ENCODE results near the gene NPTN. TPM values are rescaled to one million over a fixed set of nuclear protein-coding genes. Genes with fewer than 3 reads are reported as not detected.
"Not testable (repeated sequence)": the region's sequence is repeated elsewhere in the genome, so short reads cannot be mapped to it uniquely, and the experiment has no call there.

Gene NPTN
- polyA plus RNA-seq, 1 of the 3 experiments (the other 2 are of a cell fraction): 177 TPM

DNA sequence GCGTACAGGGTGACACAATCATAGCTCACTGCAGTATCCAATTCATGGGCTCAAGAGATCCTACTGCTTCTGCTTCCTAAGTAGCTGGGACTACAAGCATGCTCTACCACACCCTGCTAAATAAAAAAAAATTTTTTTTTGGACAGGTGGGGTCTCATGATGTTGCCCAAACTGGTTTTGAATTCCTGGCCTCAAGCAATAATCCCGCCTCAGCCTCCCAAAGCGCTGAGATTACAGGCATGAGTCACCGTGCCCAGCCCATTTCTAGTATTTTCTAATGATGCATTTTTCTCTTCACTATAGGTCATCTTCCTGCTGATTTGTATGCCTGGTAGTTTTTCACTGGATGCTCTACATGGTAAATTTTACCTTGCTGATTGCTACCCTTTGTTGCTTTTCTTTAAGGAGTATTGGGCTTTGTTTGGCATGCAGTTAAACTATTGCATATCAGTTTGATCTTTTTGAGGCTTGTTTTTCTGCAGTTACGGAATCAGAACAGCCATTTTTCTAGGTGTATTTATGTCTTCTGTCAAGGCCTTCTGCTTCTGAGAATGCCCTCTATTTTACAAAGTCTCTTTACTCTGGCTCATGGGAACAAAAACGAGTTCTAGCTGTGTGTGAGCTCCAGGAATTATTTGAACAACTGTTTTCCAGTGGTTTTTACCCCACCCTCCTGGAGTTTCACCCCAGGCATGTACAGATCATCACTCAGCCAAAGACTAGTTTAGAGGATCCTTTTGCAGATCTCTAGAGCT is 14.2 kb upstream of the NPTN start:
- Histone ChIP-seq H3K4me3 (ENCODE audit: low read depth in 2 of 2, low read length in 1 of 2) (no peak overlapping the region), H4K20me1 (ENCODE audit: insufficient read depth) (no peaks in the 10 kb centered on the region), H3K27ac (ENCODE audit: low read depth in 2 of 2, low read length in 1 of 2) (no peak overlapping the region), H3K79me2 (ENCODE audit: insufficient read depth) (no peaks in the 10 kb centered on the region), H3F3A (replicated peaks; ENCODE audit: insufficient read depth) (no peaks in the 10 kb centered on the region), H3K36me3 (replicated peaks in 1 of 2; ENCODE audit: control insufficient read depth in 1 of 2, insufficient read depth in 2 of 2, low read length in 1 of 2) (no peaks in the 10 kb centered on the region), H3K9me2 (no peaks in the 10 kb centered on the region), H3K9ac (no peak overlapping the region), H3K4me1 (ENCODE audit: control insufficient read depth in 1 of 2, insufficient read depth in 2 of 2, low read depth in 1 of 2, low read length in 1 of 2) (no peaks in the 10 kb centered on the region; a peak in 2 of 4 replicates), H3K9me3 (no peaks in the 10 kb centered on the region), H2AFZ (ENCODE audit: low read depth) (no peak overlapping the region), H3K4me2 (no peak overlapping the region), H3K27me3 (ENCODE audit: insufficient read depth) (no peaks in the 10 kb centered on the region)
- 66% methylated on average over 6 of the region's 6 CpGs for whole genome bisulfite sequencing (ENCODE audit: low lambda C conversion rate)
- no peak for TF ChIP-seq TCF12 (IDR thresholded peaks at IDR 0.05)
- TF ChIP-seq RAD21 (IDR thresholded peaks at IDR 0.05; ENCODE audit: low read length): no peak
- TF ChIP-seq TEAD4 (IDR thresholded peaks at IDR 0.05; ENCODE audit: borderline replicate concordance, insufficient read depth): no peak
- no peak for TF ChIP-seq POLR2AphosphoS5 (IDR thresholded peaks at IDR 0.05; ENCODE audit: low read depth, low read length)
- TF ChIP-seq JUND (IDR thresholded peaks at IDR 0.05): no peak
- TF ChIP-seq, protein P1, sequence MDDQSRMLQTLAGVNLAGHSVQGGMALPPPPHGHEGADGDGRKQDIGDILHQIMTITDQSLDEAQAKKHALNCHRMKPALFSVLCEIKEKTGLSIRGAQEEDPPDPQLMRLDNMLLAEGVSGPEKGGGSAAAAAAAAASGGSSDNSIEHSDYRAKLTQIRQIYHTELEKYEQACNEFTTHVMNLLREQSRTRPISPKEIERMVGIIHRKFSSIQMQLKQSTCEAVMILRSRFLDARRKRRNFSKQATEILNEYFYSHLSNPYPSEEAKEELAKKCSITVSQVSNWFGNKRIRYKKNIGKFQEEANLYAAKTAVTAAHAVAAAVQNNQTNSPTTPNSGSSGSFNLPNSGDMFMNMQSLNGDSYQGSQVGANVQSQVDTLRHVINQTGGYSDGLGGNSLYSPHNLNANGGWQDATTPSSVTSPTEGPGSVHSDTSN (IDR thresholded peaks at IDR 0.05): no peak
- TF ChIP-seq SMC3 (IDR thresholded peaks at IDR 0.05; ENCODE audit: low read depth, low read length): no peak
- no peak for TF ChIP-seq EZH2phosphoT487 (IDR thresholded peaks at IDR 0.05; ENCODE audit: borderline replicate concordance, low read depth)
- CTCF ChIA-PET: interaction anchor here (1.0 to 4.8 kb wide), 4 partner anchors 11 to 87 kb away, joined by 5 to 37 read pairs (median 12); no protein-coding TSS in a partner anchor
- POLR2A ChIA-PET: no interaction called here
- DNase-seq: no peak

- H3K9ac ChIP-seq; H3K9me2 ChIP-seq; H3K9me3 ChIP-seq; DNase-seq; H3K27ac ChIP-seq (ENCODE audit: low read depth in 2 of 2, low read length in 1 of 2); H3K36me3 ChIP-seq (replicated peaks in 1 of 2; ENCODE audit: control insufficient read depth in 1 of 2, insufficient read depth in 2 of 2, low read length in 1 of 2); H4K20me1 ChIP-seq (ENCODE audit: insufficient read depth); POLR2A ChIA-PET; H3K79me2 ChIP-seq (ENCODE audit: insufficient read depth); H3K4me3 ChIP-seq (ENCODE audit: low read depth in 2 of 2, low read length in 1 of 2); H2AFZ ChIP-seq (ENCODE audit: low read depth); H3K27me3 ChIP-seq (ENCODE audit: insufficient read depth); H3K4me2 ChIP-seq; H3K4me1 ChIP-seq (ENCODE audit: control insufficient read depth in 1 of 2, insufficient read depth in 2 of 2, low read depth in 1 of 2, low read length in 1 of 2): not testable (repeated sequence)
- CTCF ChIA-PET: interaction anchor here (0.7 to 6.6 kb wide), 3 partner anchors 38 to 79 kb away, joined by 5 to 40 read pairs (median 29); no protein-coding TSS in a partner anchor
- H3F3A ChIP-seq (replicated peaks; ENCODE audit: insufficient read depth): peaks cover 12% of the 10 kb centered on the region
- WGBS (ENCODE audit: low lambda C conversion rate): 33% methylated on average over 5 of the region's 5 CpGs
These were observed 6.3 kb upstream of the NPTN start for GRCh38 chr15:73639464-73639863.

DNA sequence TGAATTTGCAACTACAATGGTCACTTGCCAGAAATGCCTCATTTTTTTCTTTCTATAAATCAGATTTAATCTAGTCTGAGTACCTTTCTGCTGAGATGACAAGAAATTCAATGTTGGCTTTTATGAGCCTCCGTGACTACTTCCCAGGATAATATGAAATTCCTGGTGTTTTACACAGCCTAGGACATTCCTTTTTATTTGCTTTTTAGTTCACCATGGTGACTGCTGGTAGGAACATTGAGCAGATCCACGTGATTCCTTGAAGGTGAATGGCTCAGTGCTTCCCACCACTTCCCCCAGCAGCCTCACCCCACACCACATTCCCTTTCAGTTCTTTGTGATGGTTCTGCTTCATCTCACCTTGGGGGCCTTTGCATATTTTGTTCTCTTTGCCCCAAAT is 4.3 kb upstream of the NPTN start:
- Histone ChIP-seq H3K9ac (no peak overlapping the region), H3K79me2 (ENCODE audit: insufficient read depth) (peaks cover 4% of the 10 kb centered on the region), H3F3A (replicated peaks; ENCODE audit: insufficient read depth) (peaks cover 18% of the 10 kb centered on the region), H3K4me1 (ENCODE audit: control insufficient read depth in 1 of 2, insufficient read depth in 2 of 2, low read depth in 1 of 2, low read length in 1 of 2) (peaks cover 6% of the 10 kb centered on the region in 2 experiments), H3K27ac (ENCODE audit: low read depth in 2 of 2, low read length in 1 of 2) (0 out of 4 replicates have a peak overlapping the region, but pooled peaks of 1 of the 2 experiments have one; percentile 11), H3K4me3 (ENCODE audit: low read depth in 2 of 2, low read length in 1 of 2) (no peak overlapping the region), H3K36me3 (replicated peaks in 1 of 2; ENCODE audit: control insufficient read depth in 1 of 2, insufficient read depth in 2 of 2, low read length in 1 of 2) (no peaks in the 10 kb centered on the region), H4K20me1 (ENCODE audit: insufficient read depth) (no peaks in the 10 kb centered on the region), H2AFZ (ENCODE audit: low read depth) (no peak overlapping the region), H3K9me3 (no peaks in the 10 kb centered on the region), H3K27me3 (ENCODE audit: insufficient read depth) (no peaks in the 10 kb centered on the region), H3K9me2 (no peaks in the 10 kb centered on the region), H3K4me2 (0 out of 2 replicates have a peak overlapping the region, but pooled peaks have one; percentile 5)
- ChIA-PET CTCF (interaction anchor here (0.8 to 9.5 kb wide), 43 partner anchors 9 to 353 kb away, joined by 3 to 256 read pairs (median 11); partner anchors contain the start of gene CD276), POLR2A (no interaction called here)
- DNase-seq: no peak
- WGBS (ENCODE audit: low lambda C conversion rate): 30% methylated on average over 2 of the region's 2 CpGs
- TF ChIP-seq RCOR1 (IDR thresholded peaks at IDR 0.05; ENCODE audit: low read length) (no peak), ELF1 (IDR thresholded peaks at IDR 0.05) (no peak), POLR2AphosphoS5 (IDR thresholded peaks at IDR 0.05; ENCODE audit: low read depth, low read length) (no peak), USF2 (IDR thresholded peaks at IDR 0.05; ENCODE audit: borderline replicate concordance, low read depth, low read length) (no peak), TCF12 (IDR thresholded peaks at IDR 0.05) (no peak)
- TF ChIP-seq, protein P2, sequence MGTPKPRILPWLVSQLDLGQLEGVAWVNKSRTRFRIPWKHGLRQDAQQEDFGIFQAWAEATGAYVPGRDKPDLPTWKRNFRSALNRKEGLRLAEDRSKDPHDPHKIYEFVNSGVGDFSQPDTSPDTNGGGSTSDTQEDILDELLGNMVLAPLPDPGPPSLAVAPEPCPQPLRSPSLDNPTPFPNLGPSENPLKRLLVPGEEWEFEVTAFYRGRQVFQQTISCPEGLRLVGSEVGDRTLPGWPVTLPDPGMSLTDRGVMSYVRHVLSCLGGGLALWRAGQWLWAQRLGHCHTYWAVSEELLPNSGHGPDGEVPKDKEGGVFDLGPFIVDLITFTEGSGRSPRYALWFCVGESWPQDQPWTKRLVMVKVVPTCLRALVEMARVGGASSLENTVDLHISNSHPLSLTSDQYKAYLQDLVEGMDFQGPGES (IDR thresholded peaks at IDR 0.05; ENCODE audit: low read depth, low read length): no peak
